WTC11 (cell line): Measurements from ENCODE around the gene PRKCE. TPM values are rescaled to one million over a fixed set of nuclear protein-coding genes. Genes with fewer than 3 reads are reported as not detected.

ENCODE experiments used
- ATAC-seq: fragments of 200-7000 bp; cut with Tn5 transposase; 2 replicates; pipeline ENCODE4 v1.10.0; 2021; ENCODE audit warnings: mild to moderate bottlenecking, moderate library complexity
- CTCF ChIA-PET: fragments of 300-600 bp; sonication (Branson Sonifier 250); formaldehyde crosslinking; loops from one replicate; lab custom pipeline; 2021; ENCODE audit warnings: antibody characterized with exemption; lab: Charles Lee
- POLR2A ChIA-PET: fragments of 350-600 bp; sonication (Branson Sonifier 250); formaldehyde crosslinking; loops from one replicate; lab custom pipeline; 2021; ENCODE audit warnings: antibody characterized with exemption; lab: Charles Lee
- DNase-seq: peaks from one replicate; pipeline ENCODE4 v3.0.0; 2021; ENCODE audit warnings: low spot score
- H3K27ac Mint-ChIP-seq: 2 replicates; pipeline ENCODE4 v1.8.0; 2021; ENCODE audit warnings: mixed read lengths
- H3K27me3 Mint-ChIP-seq: 2 replicates; pipeline ENCODE4 v1.8.0; 2021; ENCODE audit warnings: low read depth, mild to moderate bottlenecking, moderate library complexity, mixed read lengths
- H3K36me3 Mint-ChIP-seq: 2 replicates; pipeline ENCODE4 v1.8.0; 2021; ENCODE audit warnings: mixed read lengths
- H3K4me1 Mint-ChIP-seq: 2 replicates; pipeline ENCODE4 v1.8.0; 2022; ENCODE audit warnings: mixed read lengths
- H3K4me3 Mint-ChIP-seq: 2 replicates; pipeline ENCODE4 v1.8.0; 2021; ENCODE audit warnings: mild to moderate bottlenecking, moderate library complexity, mixed read lengths
- H3K9me3 Mint-ChIP-seq: 2 replicates; pipeline ENCODE4 v1.8.0; 2021; ENCODE audit warnings: mixed read lengths
- ATF1 ChIP-seq: sonication (generic); formaldehyde crosslinking; IDR thresholded peaks from 2 replicates; pipeline ENCODE4 v1.8.1; 2023; ENCODE audit warnings: mild to moderate bottlenecking, moderate library complexity, missing genetic modification reagents
- CREB1 ChIP-seq: sonication (generic); formaldehyde crosslinking; IDR thresholded peaks from 2 replicates; pipeline ENCODE4 v1.8.0; 2023; ENCODE audit warnings: mild to moderate bottlenecking, missing genetic modification reagents
- ESRRA ChIP-seq: sonication (generic); formaldehyde crosslinking; IDR thresholded peaks from 2 replicates; pipeline ENCODE4 v1.8.1; 2022; ENCODE audit warnings: mild to moderate bottlenecking, missing genetic modification reagents, borderline replicate concordance
- FOXP1 ChIP-seq: sonication (generic); formaldehyde crosslinking; IDR thresholded peaks from 2 replicates; pipeline ENCODE4 v1.8.0; 2022; ENCODE audit warnings: missing genetic modification reagents, mild to moderate bottlenecking, moderate library complexity, borderline replicate concordance
- GABPB1 ChIP-seq: sonication (generic); formaldehyde crosslinking; IDR thresholded peaks from 2 replicates; pipeline ENCODE4 v1.8.1; 2023; ENCODE audit warnings: mild to moderate bottlenecking, missing genetic modification reagents
- JAZF1 ChIP-seq: fragments of 250-450 bp; sonication (Bioruptor Pico); IDR thresholded peaks from 2 replicates; pipeline ENCODE4 v1.9.0; 2021; ENCODE audit warnings: moderate library complexity, mild to moderate bottlenecking, inconsistent platforms
- MXD4 ChIP-seq: fragments of 250-450 bp; sonication (Bioruptor Pico); IDR thresholded peaks from 2 replicates; pipeline ENCODE4 v1.8.0; 2021; ENCODE audit warnings: mild to moderate bottlenecking, moderate library complexity, borderline replicate concordance
- NFATC4 ChIP-seq: fragments of 250-450 bp; sonication (Bioruptor Pico); IDR thresholded peaks from 2 replicates; pipeline ENCODE4 v1.9.0; 2021; ENCODE audit warnings: mild to moderate bottlenecking
- NFE2L1 ChIP-seq: sonication (generic); formaldehyde crosslinking; IDR thresholded peaks from 2 replicates; pipeline ENCODE4 v1.8.1; 2023; ENCODE audit warnings: missing genetic modification reagents
- NR3C1 ChIP-seq: sonication (generic); formaldehyde crosslinking; conservative IDR thresholded peaks from 2 replicates; pipeline ENCODE4 v1.8.1; 2023; ENCODE audit warnings: low read depth, mild to moderate bottlenecking, missing genetic modification reagents
- SMAD4 ChIP-seq: sonication (generic); formaldehyde crosslinking; IDR thresholded peaks from 2 replicates; pipeline ENCODE4 v1.8.0; 2022; ENCODE audit warnings: mild to moderate bottlenecking, missing genetic modification reagents
- ZNF121 ChIP-seq: sonication (generic); formaldehyde crosslinking; IDR thresholded peaks from 2 replicates; pipeline ENCODE4 v1.8.0; 2023; ENCODE audit warnings: missing genetic modification reagents
- ZNF416 ChIP-seq: fragments of 250-450 bp; sonication (Bioruptor Pico); IDR thresholded peaks from 2 replicates; pipeline ENCODE4 v1.9.0; 2021; ENCODE audit warnings: mild to moderate bottlenecking, inconsistent platforms
- total RNA-seq: library from RNA; stranded (reverse); gene quantifications from 3 replicates; pipeline ENCODE4 v1.2.3, GENCODE V29; 2021
- TF ChIP-seq, protein P1 (sequence below): sonication (generic); formaldehyde crosslinking; IDR thresholded peaks from 2 replicates; pipeline ENCODE4 v1.8.0; 2022; ENCODE audit warnings: mild to moderate bottlenecking, missing genetic modification reagents
- TF ChIP-seq, protein P2 (sequence below): fragments of 250-450 bp; sonication (Bioruptor Pico); IDR thresholded peaks from 2 replicates; pipeline ENCODE4 v1.9.0; 2021; ENCODE audit warnings: mild to moderate bottlenecking, borderline replicate concordance
- TF ChIP-seq, protein P3 (sequence below): fragments of 250-450 bp; sonication (Bioruptor Pico); IDR thresholded peaks from 2 replicates; pipeline ENCODE4 v1.9.0; 2021; ENCODE audit warnings: mild to moderate bottlenecking
- TF ChIP-seq, protein P4 (sequence below): fragments of 200-600 bp; IDR thresholded peaks from 2 replicates; pipeline ENCODE4 v1.8.0; 2022; ENCODE audit warnings: antibody characterized with exemption
- TF ChIP-seq, protein P5 (sequence below): sonication (generic); formaldehyde crosslinking; IDR thresholded peaks from 2 replicates; pipeline ENCODE4 v1.8.0; 2022; ENCODE audit warnings: mild to moderate bottlenecking, missing genetic modification reagents

Gene PRKCE
- total RNA-seq, 1 experiment from 2014 or later: 5.8 TPM

DNA sequence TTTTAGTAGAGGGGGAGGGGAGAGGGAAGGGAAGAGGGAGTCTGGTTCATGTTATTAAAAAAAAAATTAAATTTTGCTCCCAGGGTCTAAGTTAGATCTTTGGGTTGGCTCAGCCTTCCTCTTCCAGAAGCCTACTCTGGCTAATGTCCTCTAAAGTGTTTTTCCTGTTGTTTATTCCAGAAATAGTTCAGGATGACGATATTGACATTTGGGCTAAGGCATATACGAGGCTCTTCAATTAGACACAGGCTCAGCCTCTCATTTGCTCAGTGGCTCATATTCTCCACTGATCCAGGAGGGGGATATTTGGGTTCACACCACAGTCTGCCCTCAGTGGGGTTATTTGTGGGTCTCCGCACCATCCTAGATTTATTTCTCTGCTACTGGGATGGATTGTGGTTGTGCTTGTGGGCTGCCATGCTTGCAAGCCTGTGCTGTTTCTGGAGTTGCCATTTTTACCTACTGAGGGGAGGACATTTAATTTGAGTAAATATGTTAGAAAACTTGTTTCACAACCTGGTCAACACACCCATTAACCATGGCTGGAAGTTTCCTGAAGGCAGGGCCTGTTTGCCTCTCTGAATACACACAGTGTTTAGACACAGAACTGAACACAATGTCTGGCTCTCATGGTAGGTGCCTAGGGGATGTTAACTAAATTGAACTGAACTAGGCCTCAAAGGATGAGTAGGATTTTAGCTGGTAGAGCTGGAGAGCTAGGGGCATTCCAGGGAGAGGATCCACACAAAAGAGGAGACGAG, 388.2 kb downstream of the PRKCE start (continued):
- TF ChIP-seq, protein P1, sequence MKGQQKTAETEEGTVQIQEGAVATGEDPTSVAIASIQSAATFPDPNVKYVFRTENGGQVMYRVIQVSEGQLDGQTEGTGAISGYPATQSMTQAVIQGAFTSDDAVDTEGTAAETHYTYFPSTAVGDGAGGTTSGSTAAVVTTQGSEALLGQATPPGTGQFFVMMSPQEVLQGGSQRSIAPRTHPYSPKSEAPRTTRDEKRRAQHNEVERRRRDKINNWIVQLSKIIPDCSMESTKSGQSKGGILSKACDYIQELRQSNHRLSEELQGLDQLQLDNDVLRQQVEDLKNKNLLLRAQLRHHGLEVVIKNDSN (CRISPR knock-in tag): no peak
- TF ChIP-seq JAZF1 (CRISPR knock-in tag) (no peak), SMAD4 (no peak), GABPB1 (CRISPR knock-in tag) (no peak), FOXP1 (CRISPR knock-in tag) (no peak)
- TF ChIP-seq, protein P2, sequence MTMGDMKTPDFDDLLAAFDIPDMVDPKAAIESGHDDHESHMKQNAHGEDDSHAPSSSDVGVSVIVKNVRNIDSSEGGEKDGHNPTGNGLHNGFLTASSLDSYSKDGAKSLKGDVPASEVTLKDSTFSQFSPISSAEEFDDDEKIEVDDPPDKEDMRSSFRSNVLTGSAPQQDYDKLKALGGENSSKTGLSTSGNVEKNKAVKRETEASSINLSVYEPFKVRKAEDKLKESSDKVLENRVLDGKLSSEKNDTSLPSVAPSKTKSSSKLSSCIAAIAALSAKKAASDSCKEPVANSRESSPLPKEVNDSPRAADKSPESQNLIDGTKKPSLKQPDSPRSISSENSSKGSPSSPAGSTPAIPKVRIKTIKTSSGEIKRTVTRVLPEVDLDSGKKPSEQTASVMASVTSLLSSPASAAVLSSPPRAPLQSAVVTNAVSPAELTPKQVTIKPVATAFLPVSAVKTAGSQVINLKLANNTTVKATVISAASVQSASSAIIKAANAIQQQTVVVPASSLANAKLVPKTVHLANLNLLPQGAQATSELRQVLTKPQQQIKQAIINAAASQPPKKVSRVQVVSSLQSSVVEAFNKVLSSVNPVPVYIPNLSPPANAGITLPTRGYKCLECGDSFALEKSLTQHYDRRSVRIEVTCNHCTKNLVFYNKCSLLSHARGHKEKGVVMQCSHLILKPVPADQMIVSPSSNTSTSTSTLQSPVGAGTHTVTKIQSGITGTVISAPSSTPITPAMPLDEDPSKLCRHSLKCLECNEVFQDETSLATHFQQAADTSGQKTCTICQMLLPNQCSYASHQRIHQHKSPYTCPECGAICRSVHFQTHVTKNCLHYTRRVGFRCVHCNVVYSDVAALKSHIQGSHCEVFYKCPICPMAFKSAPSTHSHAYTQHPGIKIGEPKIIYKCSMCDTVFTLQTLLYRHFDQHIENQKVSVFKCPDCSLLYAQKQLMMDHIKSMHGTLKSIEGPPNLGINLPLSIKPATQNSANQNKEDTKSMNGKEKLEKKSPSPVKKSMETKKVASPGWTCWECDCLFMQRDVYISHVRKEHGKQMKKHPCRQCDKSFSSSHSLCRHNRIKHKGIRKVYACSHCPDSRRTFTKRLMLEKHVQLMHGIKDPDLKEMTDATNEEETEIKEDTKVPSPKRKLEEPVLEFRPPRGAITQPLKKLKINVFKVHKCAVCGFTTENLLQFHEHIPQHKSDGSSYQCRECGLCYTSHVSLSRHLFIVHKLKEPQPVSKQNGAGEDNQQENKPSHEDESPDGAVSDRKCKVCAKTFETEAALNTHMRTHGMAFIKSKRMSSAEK (CRISPR knock-in tag): no peak

DNA sequence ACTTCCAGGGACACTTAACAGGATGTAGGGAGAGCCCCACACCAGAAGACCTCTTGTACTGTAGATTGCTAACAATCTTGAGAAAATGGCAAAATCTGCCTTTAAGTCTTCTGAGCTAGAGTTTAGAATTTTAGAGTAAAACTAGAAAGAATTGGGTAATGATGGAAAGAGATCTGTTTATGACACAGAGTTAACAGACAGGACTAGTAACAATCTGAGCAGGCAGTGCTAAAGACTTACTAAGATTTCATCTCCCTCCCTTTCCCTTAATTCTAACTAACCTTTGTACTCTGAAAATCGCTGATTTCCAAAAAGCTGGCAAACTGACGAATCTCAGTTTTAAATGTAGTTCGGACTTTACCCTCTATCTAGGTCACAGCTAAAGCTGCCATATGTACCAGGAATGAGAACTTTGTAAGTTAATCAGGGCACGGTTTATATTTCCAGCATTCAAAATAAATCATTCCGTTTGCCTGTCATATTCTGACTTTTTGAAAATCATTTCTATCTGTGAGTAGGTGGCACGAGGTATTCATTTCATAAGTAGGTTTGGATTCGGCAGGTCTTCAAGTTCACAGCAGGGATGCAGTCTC, 389.2 kb downstream of the PRKCE start:
- no peak for ATAC-seq
- H3K4me3 Mint-ChIP-seq: no peak overlapping the region
- CTCF ChIA-PET: interaction anchor here (2.3 kb wide), 1 partner anchor 47 kb away, joined by 5 read pairs; no protein-coding TSS in a partner anchor
- no peak for DNase-seq
- H3K9me3 Mint-ChIP-seq: peaks cover 3% of the 10 kb centered on the region; the same call in 1 of the 2 replicates
- H3K36me3 Mint-ChIP-seq: no peaks in the 10 kb centered on the region
- no peaks in the 10 kb centered on the region for H3K27me3 Mint-ChIP-seq
- peaks cover 6% of the 10 kb centered on the region for H3K4me1 Mint-ChIP-seq
- H3K27ac Mint-ChIP-seq: no peak overlapping the region
- POLR2A ChIA-PET: no interaction called here
- TF ChIP-seq, protein P3, sequence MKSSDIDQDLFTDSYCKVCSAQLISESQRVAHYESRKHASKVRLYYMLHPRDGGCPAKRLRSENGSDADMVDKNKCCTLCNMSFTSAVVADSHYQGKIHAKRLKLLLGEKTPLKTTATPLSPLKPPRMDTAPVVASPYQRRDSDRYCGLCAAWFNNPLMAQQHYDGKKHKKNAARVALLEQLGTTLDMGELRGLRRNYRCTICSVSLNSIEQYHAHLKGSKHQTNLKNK (CRISPR knock-in tag): no peak
- TF ChIP-seq, protein P4, sequence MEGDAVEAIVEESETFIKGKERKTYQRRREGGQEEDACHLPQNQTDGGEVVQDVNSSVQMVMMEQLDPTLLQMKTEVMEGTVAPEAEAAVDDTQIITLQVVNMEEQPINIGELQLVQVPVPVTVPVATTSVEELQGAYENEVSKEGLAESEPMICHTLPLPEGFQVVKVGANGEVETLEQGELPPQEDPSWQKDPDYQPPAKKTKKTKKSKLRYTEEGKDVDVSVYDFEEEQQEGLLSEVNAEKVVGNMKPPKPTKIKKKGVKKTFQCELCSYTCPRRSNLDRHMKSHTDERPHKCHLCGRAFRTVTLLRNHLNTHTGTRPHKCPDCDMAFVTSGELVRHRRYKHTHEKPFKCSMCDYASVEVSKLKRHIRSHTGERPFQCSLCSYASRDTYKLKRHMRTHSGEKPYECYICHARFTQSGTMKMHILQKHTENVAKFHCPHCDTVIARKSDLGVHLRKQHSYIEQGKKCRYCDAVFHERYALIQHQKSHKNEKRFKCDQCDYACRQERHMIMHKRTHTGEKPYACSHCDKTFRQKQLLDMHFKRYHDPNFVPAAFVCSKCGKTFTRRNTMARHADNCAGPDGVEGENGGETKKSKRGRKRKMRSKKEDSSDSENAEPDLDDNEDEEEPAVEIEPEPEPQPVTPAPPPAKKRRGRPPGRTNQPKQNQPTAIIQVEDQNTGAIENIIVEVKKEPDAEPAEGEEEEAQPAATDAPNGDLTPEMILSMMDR: no peak
- no peak for TF ChIP-seq ESRRA (CRISPR knock-in tag)
- no peak for TF ChIP-seq MXD4 (CRISPR knock-in tag)
- TF ChIP-seq ATF1 (CRISPR knock-in tag): no peak
- TF ChIP-seq ZNF416 (CRISPR knock-in tag): no peak
- no peak for TF ChIP-seq ZNF121
- no peak for TF ChIP-seq NR3C1 (CRISPR knock-in tag)
- TF ChIP-seq NFE2L1: no peak
- TF ChIP-seq, protein P5, sequence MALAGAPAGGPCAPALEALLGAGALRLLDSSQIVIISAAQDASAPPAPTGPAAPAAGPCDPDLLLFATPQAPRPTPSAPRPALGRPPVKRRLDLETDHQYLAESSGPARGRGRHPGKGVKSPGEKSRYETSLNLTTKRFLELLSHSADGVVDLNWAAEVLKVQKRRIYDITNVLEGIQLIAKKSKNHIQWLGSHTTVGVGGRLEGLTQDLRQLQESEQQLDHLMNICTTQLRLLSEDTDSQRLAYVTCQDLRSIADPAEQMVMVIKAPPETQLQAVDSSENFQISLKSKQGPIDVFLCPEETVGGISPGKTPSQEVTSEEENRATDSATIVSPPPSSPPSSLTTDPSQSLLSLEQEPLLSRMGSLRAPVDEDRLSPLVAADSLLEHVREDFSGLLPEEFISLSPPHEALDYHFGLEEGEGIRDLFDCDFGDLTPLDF: no peak
- TF ChIP-seq NFATC4 (CRISPR knock-in tag): no peak
- TF ChIP-seq, protein P2 (CRISPR knock-in tag): no peak
- TF ChIP-seq CREB1 (CRISPR knock-in tag): no peak
